PC-3 (cell line): ENCODE data around the gene HPN.

ENCODE experiments used
- EZH2 ChIP-seq: fragments of 300-600 bp; sonication (generic); IDR thresholded peaks from one replicate; pipeline ENCODE4 v1.6.1; 2017; ENCODE audit warnings: antibody characterized with exemption, mild to moderate bottlenecking, low read length; ENCODE audit not compliant: unreplicated experiment
- TF ChIP-seq, protein P1 (sequence below): fragments of 300-600 bp; sonication (generic); conservative IDR thresholded peaks from 2 replicates; pipeline ENCODE4 v1.5.1; 2017; ENCODE audit warnings: antibody characterized with exemption, low read depth, mild to moderate bottlenecking, low read length

DNA sequence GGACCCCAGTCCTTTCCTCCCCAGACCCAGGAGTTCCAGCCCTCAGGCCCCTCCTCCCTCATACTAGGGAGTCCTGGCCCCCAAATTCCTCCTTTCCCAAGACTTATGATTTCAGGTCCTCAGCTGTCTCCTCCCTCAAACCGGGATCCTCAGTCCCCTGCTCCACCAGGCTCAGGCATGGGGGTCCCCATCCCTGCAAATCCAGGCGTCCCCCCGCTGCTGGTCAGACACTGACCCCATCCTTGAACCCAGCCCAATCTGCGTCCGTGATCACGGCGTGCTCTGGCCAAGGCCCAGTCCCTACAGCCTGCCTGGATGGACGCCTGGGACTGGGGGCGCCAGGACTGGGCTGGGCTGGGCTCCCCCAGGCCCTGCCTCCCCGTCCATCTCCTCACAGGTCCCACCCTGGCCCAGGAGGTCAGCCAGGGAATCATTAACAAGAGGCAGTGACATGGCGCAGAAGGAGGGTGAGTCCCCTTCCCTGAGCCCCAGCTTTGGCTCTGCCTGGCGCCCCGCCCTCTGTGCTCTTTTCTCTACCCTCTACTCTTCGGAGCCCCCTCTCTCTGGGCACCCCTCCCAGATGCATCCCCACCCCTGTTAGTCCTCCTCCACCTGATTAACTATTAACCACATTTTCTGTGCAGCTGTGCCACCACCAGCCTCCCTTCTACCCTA, 672 bp downstream of the HPN start:
- TF ChIP-seq, protein P1, sequence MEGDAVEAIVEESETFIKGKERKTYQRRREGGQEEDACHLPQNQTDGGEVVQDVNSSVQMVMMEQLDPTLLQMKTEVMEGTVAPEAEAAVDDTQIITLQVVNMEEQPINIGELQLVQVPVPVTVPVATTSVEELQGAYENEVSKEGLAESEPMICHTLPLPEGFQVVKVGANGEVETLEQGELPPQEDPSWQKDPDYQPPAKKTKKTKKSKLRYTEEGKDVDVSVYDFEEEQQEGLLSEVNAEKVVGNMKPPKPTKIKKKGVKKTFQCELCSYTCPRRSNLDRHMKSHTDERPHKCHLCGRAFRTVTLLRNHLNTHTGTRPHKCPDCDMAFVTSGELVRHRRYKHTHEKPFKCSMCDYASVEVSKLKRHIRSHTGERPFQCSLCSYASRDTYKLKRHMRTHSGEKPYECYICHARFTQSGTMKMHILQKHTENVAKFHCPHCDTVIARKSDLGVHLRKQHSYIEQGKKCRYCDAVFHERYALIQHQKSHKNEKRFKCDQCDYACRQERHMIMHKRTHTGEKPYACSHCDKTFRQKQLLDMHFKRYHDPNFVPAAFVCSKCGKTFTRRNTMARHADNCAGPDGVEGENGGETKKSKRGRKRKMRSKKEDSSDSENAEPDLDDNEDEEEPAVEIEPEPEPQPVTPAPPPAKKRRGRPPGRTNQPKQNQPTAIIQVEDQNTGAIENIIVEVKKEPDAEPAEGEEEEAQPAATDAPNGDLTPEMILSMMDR = no peak
- no peak for TF ChIP-seq EZH2
